HL-60 (cell line): ENCODE data around the gene CALN1.

Source experiments
- CTCF ChIP-seq: IDR thresholded peaks from one replicate; pipeline ENCODE4 v1.5.1; 2011; ENCODE audit warnings: low read length, control low read depth, inconsistent platforms; ENCODE audit not compliant: insufficient read depth
- GABPA ChIP-seq: IDR thresholded peaks from 2 replicates; pipeline ENCODE4 v1.6.1; 2012; ENCODE audit warnings: low read depth
- POLR2AphosphoS5 ChIP-seq: IDR thresholded peaks from 2 replicates; pipeline ENCODE4 v1.6.1; 2012; ENCODE audit warnings: low read depth
- REST ChIP-seq: IDR thresholded peaks from 2 replicates; pipeline ENCODE4 v1.6.1; 2012; ENCODE audit warnings: low read depth; ENCODE audit not compliant: insufficient replicate concordance

GRCh38 chr7:72234086-72234485 is 178.1 kb downstream of the CALN1 start:
- no peak for TF ChIP-seq REST
- TF ChIP-seq CTCF: no peak
- TF ChIP-seq POLR2AphosphoS5: no peak
- TF ChIP-seq GABPA: no peak
